ENCODE results near the gene GNG12. TPM values are rescaled to one million over a fixed set of nuclear protein-coding genes. Genes with fewer than 3 reads are reported as not detected.

The GNG12 gene
- total RNA-seq, 1 donor from 2014 or later = 0.08 TPM

DNA sequence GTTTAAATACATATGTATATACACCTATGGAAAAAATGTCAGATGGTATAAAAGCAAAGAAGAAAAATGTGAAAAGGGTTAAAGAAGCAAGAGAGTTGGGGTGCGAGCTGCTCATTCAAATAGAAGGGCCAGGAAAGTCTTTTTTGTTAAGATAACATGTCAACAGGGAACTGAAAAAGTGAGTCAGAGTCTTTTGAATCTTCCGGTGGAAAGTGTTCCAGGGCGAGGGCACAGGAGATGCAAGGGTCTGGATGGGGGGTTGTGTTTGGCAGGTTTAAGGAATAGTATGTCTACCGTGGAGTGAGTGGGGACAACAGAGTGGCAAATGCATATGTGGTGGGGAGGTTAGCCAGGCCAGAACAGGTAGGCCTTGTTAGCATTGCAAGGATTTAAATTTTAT lies 22.2 kb upstream of the GNG12 start:
- peaks cover 10% of the 10 kb centered on the region for H3K27me3 Mint-ChIP-seq (ENCODE audit: insufficient read depth)
- no peak overlapping the region for H3K4me3 Mint-ChIP-seq
- no peak overlapping the region for H3K27ac Mint-ChIP-seq
- DNase-seq (ENCODE audit: low spot score) = no peak
- no peaks in the 10 kb centered on the region for H3K4me1 Mint-ChIP-seq (ENCODE audit: low read depth)
- H3K9me3 Mint-ChIP-seq = no peaks in the 10 kb centered on the region
- intact Hi-C loops (cut with micrococcal nuclease) = loop anchor here (10.0 kb wide), 1 partner anchor 489 kb away; no protein-coding TSS in a partner anchor
- H3K36me3 Mint-ChIP-seq (ENCODE audit: low read depth) = no peaks in the 10 kb centered on the region

DNA sequence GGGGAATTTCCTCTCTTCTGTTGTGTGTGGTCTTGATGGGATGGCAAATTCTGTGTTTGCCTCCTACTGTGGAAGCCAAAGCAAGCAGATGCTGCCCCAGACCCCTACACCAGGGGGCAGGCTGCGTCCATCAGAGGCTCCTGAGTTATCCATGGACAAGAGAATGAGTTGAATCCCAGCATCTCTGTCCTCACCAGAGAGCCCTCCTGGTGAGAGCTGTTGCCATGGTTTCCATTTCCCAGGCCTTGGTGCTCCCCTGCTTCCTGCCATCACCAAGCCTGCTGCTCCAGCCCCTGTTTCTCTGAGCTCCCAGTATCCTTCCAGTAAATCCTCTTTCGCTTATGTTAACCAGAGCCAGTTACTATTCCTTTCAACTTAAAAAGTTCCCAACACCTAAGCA lies 20.4 kb upstream of the GNG12 start:
- intact Hi-C loops (cut with micrococcal nuclease) = loop anchor here (5.0 to 10.0 kb wide), 2 partner anchors 491 to 1884 kb away; no protein-coding TSS in a partner anchor
- Mint-ChIP-seq H3K4me1 (ENCODE audit: low read depth) (no peaks in the 10 kb centered on the region), H3K36me3 (ENCODE audit: low read depth) (no peaks in the 10 kb centered on the region), H3K27me3 (ENCODE audit: insufficient read depth) (peaks cover 9% of the 10 kb centered on the region), H3K4me3 (no peak overlapping the region), H3K9me3 (no peaks in the 10 kb centered on the region), H3K27ac (no peak overlapping the region)
- DNase-seq (ENCODE audit: low spot score) = no peak

DNA sequence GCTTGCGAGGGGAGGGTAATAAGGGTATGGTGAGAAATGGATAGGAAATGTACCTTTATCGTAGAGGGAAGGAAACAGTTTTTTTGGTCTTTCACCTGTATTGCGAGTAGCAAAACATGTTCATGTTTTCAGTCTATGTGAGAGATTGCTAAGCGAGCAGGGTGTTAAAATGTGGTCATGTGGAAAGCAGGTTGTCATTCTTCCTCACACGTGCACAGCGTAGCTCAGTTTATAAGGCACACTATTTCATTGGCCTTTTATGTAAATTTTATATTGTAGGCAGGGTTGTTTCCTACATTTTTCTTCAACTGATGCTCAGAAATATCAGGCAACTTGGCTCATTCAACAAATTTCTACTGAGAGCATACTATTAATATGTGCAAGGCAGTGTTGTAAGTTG lies 18.5 kb upstream of the GNG12 start:
- no peak for DNase-seq (ENCODE audit: low spot score)
- no peaks in the 10 kb centered on the region for H3K4me1 Mint-ChIP-seq (ENCODE audit: low read depth)
- no peak overlapping the region for H3K27ac Mint-ChIP-seq
- no peaks in the 10 kb centered on the region for H3K9me3 Mint-ChIP-seq
- intact Hi-C loops (cut with micrococcal nuclease) = loop anchor here (2.0 to 10.0 kb wide), 4 partner anchors 159 to 1886 kb away; no protein-coding TSS in a partner anchor
- no peaks in the 10 kb centered on the region for H3K36me3 Mint-ChIP-seq (ENCODE audit: low read depth)
- peaks cover 9% of the 10 kb centered on the region for H3K27me3 Mint-ChIP-seq (ENCODE audit: insufficient read depth)
- no peak overlapping the region for H3K4me3 Mint-ChIP-seq

DNA sequence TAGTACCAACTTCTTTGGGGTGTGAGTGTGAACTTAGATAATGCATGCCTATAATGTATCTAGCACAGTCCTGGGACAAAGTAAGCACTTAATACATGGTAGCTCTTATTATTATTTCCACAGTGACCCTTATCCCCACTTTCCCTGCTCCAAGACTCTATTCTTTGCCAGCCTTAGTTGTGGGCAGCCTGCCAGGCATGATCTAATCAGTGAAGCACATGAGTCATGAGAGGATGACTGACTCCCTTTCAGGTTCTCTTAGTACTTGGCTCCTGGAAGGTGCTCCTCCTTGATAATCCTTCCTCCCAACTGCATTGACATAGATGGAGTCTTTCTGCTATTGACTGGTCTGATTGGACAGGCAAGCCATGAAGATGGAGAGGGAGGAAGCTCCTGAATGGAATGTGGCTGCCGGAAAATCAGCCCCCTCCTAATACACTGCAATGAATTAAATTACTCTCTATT lies 17.4 kb upstream of the GNG12 start:
- intact Hi-C loops (cut with micrococcal nuclease) = loop anchor here (2.0 to 10.0 kb wide), 4 partner anchors 160 to 1887 kb away; no protein-coding TSS in a partner anchor

DNA sequence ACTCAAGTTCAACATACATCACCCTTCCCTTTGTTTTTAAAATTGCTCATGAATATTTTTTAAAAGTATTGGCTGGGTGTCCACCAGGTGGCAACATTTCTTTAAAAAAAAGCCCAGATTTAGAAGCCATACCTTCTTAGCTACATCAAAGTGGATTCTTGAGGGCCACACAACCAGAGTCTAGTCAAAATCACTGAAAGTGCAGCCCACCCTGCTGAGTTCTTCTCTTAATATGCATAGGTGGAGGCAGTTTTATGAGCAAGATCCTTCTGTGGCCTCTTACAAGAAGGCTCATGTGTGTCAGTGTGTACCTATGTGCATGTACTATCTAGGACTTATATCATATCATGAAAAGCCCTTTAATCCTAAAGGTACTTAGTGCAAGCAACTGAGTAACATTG lies 16.9 kb upstream of the GNG12 start:
- no peaks in the 10 kb centered on the region for H3K4me1 Mint-ChIP-seq (ENCODE audit: low read depth)

More for the DNA sequence above, 17.4 kb upstream of the GNG12 start:
- Mint-ChIP-seq H3K27ac (no peak overlapping the region), H3K4me1 (ENCODE audit: low read depth) (no peaks in the 10 kb centered on the region), H3K36me3 (ENCODE audit: low read depth) (no peaks in the 10 kb centered on the region), H3K4me3 (no peak overlapping the region), H3K27me3 (ENCODE audit: insufficient read depth) (peaks cover 4% of the 10 kb centered on the region), H3K9me3 (no peaks in the 10 kb centered on the region)
- no peak for DNase-seq (ENCODE audit: low spot score)

DNA sequence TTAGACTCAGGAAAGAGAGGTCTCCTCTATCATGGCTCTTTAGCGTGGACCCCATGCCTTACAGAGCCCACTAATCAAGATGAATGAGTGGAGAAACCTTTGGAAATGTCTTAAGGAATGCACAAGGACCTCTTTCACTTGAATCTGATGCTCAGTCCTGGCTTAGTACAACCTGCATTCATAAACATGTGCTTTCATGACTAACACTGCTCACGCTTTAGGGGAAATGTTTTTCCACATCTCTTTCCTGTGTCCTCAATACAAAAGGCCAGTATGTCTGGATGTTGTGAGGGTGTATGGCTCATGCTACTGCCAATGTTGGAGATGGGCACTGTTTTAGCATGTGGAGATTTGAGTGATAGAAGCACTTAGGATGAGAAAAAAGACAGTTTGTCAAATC lies 14.2 kb upstream of the GNG12 start:
- no peaks in the 10 kb centered on the region for H3K4me1 Mint-ChIP-seq (ENCODE audit: low read depth)
- H3K27me3 Mint-ChIP-seq (ENCODE audit: insufficient read depth) = peaks cover 5% of the 10 kb centered on the region
- H3K9me3 Mint-ChIP-seq = no peaks in the 10 kb centered on the region
- H3K36me3 Mint-ChIP-seq (ENCODE audit: low read depth) = no peaks in the 10 kb centered on the region
- H3K4me3 Mint-ChIP-seq = no peak overlapping the region
- H3K27ac Mint-ChIP-seq = no peak overlapping the region
- intact Hi-C loops (cut with micrococcal nuclease) = no loop called here
- no peak for DNase-seq (ENCODE audit: low spot score)

More for the DNA sequence above, 16.9 kb upstream of the GNG12 start:
- intact Hi-C loops (cut with micrococcal nuclease) = loop anchor here (2.0 to 10.0 kb wide), 4 partner anchors 161 to 1887 kb away; no protein-coding TSS in a partner anchor
- Mint-ChIP-seq H3K27me3 (ENCODE audit: insufficient read depth) (peaks cover 4% of the 10 kb centered on the region), H3K36me3 (ENCODE audit: low read depth) (no peaks in the 10 kb centered on the region), H3K27ac (no peak overlapping the region), H3K4me3 (no peak overlapping the region), H3K9me3 (no peaks in the 10 kb centered on the region)
- DNase-seq (ENCODE audit: low spot score) = no peak

DNA sequence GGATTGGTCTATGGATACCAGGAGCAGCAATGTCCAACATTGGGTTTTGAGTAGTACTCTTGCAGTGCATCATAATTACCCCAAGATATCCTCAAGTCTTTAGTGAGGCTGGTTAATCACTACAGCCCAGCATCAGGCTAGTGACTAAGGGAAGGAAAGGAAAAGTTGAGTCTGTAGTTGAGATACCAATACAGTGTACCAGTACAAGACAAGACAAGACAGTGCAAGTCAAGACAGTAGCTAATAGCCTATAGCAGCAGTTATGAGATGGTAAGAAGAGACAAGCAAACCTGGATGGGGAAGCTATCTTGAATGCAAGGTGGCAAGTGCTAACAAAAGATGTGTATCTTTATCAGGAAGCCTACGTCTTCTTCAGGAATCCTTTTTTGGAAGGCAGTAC lies 13.3 kb upstream of the GNG12 start:
- no peak overlapping the region for H3K27ac Mint-ChIP-seq
- intact Hi-C loops (cut with micrococcal nuclease) = no loop called here
- no peaks in the 10 kb centered on the region for H3K36me3 Mint-ChIP-seq (ENCODE audit: low read depth)
- no peaks in the 10 kb centered on the region for H3K9me3 Mint-ChIP-seq
- no peak overlapping the region for H3K4me3 Mint-ChIP-seq
- no peak for DNase-seq (ENCODE audit: low spot score)
- no peaks in the 10 kb centered on the region for H3K4me1 Mint-ChIP-seq (ENCODE audit: low read depth)
- peaks cover 10% of the 10 kb centered on the region for H3K27me3 Mint-ChIP-seq (ENCODE audit: insufficient read depth)

DNA sequence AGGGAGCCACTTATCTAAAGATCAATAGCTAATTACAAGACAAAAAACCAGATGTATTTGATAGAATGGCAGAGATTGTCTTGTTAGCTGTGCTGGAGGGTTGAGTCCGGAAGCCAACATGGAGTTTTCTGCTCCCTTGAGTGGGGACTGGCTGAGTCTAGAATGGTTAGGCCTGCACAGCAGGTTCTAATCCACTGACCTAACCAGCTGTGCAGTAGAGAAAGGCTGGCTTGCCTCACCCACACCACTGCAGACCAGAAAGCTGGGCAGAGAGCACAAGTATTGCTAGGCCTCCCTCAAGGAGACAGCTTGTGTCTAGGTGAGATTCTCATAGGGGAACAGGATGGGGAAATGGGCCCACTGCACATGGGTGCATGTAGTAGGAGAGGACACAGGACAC lies 11.7 kb upstream of the GNG12 start:
- Mint-ChIP-seq H3K4me1 (ENCODE audit: low read depth) (no peaks in the 10 kb centered on the region), H3K27ac (no peak overlapping the region), H3K9me3 (no peaks in the 10 kb centered on the region), H3K4me3 (no peak overlapping the region), H3K36me3 (ENCODE audit: low read depth) (no peaks in the 10 kb centered on the region), H3K27me3 (ENCODE audit: insufficient read depth) (peaks cover 22% of the 10 kb centered on the region)
- intact Hi-C loops (cut with micrococcal nuclease) = no loop called here
- no peak for DNase-seq (ENCODE audit: low spot score)

DNA sequence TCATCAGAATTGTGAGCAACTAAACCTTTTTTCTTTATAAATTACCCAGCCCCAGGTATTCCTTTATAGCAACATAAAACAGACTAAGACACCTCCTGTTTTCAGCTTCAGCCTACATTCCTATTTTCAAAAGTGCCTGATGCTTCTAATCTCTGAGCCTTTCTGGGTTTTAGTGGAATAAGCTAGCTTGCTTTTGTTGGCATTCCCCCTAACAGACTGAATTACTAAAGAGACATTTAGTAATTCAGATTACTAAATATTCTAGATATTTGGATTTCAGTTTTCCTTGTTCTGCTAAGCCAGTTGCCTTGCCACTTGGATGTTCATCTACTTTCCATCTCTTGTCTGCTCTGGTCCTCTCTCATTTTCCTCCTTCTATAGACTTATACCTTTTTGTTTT lies 10.5 kb upstream of the GNG12 start:
- Mint-ChIP-seq H3K4me3 (no peak overlapping the region), H3K9me3 (no peaks in the 10 kb centered on the region), H3K27ac (no peak overlapping the region), H3K36me3 (ENCODE audit: low read depth) (no peaks in the 10 kb centered on the region), H3K27me3 (ENCODE audit: insufficient read depth) (peaks cover 25% of the 10 kb centered on the region), H3K4me1 (ENCODE audit: low read depth) (no peaks in the 10 kb centered on the region)
- intact Hi-C loops (cut with micrococcal nuclease) = no loop called here
- DNase-seq (ENCODE audit: low spot score) = no peak

DNA sequence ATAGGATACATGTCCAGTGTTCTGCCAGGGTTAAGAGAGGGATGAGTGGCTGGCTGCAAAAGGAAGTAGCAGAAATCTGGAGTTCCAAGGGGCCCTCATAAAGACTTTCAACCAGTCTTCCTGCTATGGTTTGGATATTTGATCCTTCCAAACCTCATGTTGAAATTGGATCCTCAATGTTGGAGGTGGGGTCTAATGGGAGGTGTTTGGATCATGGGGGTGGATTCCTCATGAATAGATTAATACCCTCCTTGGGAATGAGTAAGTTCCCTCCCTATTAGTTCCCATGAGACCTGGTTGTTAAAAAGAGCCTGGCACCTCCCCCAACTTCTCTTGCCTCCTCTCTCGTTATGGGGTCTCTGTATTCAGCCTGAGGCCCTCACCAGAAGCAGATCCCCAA lies 10.1 kb upstream of the GNG12 start:
- no peaks in the 10 kb centered on the region for H3K9me3 Mint-ChIP-seq
- DNase-seq (ENCODE audit: low spot score) = no peak
- no peak overlapping the region for H3K4me3 Mint-ChIP-seq
- no peaks in the 10 kb centered on the region for H3K36me3 Mint-ChIP-seq (ENCODE audit: low read depth)
- peaks cover 29% of the 10 kb centered on the region for H3K27me3 Mint-ChIP-seq (ENCODE audit: insufficient read depth)
- no peak overlapping the region for H3K27ac Mint-ChIP-seq
- intact Hi-C loops (cut with micrococcal nuclease) = no loop called here
- H3K4me1 Mint-ChIP-seq (ENCODE audit: low read depth) = no peaks in the 10 kb centered on the region

DNA sequence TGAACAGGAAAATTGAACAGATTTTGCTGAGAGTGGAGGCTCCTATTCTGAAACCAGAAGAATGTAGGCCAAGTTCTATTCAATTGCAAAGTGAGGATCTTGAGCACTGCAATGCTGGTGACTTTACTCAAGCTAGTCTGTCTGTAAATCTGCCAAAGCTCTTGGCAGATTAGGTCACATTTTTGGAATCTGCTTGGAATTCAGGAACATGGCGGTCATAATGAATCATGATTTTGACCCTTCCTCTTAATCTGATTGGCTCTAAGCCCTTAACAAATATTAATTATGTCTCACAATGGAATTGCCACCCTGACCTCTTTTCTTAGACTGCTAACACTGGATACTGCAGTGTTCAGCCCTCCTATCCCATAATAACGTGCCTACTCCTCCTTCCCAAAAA lies 7.2 kb upstream of the GNG12 start:
- Mint-ChIP-seq H3K36me3 (ENCODE audit: low read depth) (no peaks in the 10 kb centered on the region), H3K27me3 (ENCODE audit: insufficient read depth) (peaks cover 53% of the 10 kb centered on the region), H3K4me3 (no peak overlapping the region), H3K27ac (no peak overlapping the region), H3K9me3 (no peaks in the 10 kb centered on the region), H3K4me1 (ENCODE audit: low read depth) (no peaks in the 10 kb centered on the region)
- DNase-seq (ENCODE audit: low spot score) = no peak
- intact Hi-C loops (cut with micrococcal nuclease) = no loop called here

DNA sequence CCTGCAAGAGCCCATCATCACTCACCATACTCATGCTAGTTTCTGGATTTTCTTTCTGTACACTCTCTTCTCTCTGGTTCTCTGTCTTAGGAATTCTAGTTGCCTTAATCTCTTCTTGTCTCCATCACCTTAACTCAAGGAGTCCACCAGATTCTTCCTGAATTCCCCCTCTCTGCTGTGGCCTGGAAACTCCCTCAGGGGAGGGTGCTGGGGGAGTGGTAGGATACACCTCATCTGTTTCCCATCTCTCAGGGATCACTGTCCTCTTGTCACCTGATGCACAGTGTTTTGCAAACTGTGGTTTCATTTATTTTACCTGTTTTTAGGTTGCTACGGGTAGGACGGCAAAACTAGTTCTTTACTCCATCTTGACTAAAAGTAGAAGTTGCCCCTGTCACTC lies 6.6 kb upstream of the GNG12 start:
- Mint-ChIP-seq H3K4me3 (no peak overlapping the region), H3K4me1 (ENCODE audit: low read depth) (no peaks in the 10 kb centered on the region), H3K27ac (no peak overlapping the region), H3K9me3 (no peaks in the 10 kb centered on the region), H3K27me3 (ENCODE audit: insufficient read depth) (peaks cover 57% of the 10 kb centered on the region), H3K36me3 (ENCODE audit: low read depth) (no peaks in the 10 kb centered on the region)
- no peak for DNase-seq (ENCODE audit: low spot score)
- intact Hi-C loops (cut with micrococcal nuclease) = no loop called here

DNA sequence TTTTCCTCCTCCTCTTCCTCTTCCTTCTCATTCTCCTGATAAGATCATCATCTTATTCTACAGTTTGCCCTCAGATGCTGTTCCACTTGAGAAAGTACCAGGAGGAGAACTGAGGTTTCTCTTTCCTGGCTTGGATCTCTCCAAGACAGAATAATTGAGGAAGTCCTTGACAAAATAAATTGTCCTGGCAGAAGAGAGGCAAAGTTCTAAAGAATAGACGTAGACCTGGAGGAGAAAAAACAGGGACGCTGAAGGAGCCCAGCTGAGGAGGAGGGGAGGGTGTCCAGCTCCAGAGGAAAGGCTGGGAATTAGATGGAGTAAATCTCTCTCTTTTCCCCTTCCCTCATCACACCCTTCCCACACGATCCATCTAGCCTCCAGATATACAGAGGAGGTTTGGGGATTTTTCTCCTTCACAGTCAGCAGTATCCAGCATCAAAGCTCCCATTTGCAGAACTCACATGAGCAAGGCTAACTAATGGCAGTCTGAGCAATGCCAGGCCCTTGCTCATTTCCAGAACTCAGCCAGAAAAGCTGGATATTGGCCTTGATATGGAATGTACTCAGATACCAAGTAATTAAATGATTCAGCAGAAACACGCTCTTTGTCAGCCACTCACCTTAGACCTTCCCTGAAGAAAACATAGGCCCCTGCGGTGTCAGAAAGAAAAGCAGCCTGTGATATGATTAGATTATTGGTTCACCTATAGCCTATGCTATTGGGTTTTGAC lies 5.1 kb upstream of the GNG12 start:
- H3K9me3 Mint-ChIP-seq = no peaks in the 10 kb centered on the region
- no peaks in the 10 kb centered on the region for H3K36me3 Mint-ChIP-seq (ENCODE audit: low read depth)
- DNase-seq (ENCODE audit: low spot score) = no peak
- H3K4me1 Mint-ChIP-seq (ENCODE audit: low read depth) = no peaks in the 10 kb centered on the region
- H3K27ac Mint-ChIP-seq = no peak overlapping the region
- intact Hi-C loops (cut with micrococcal nuclease) = no loop called here
- no peak overlapping the region for H3K4me3 Mint-ChIP-seq
- peaks cover 70% of the 10 kb centered on the region for H3K27me3 Mint-ChIP-seq (ENCODE audit: insufficient read depth)
